ENCODE data around the gene AMH.

GRCh38 chr19:2221918-2222317 lies 27.2 kb upstream of the AMH start:
- TF ChIP-seq ZNF449 (tag by site-specific recombination; IDR thresholded peaks at IDR 0.05) (no peak), ZBTB21 (tag by site-specific recombination; IDR thresholded peaks at IDR 0.05) (no peak), ZNF350 (tag by site-specific recombination; IDR thresholded peaks at IDR 0.05) (no peak), ZNF555 (tag by site-specific recombination; conservative IDR thresholded peaks at IDR 0.05) (no peak), ZNF785 (tag by site-specific recombination; IDR thresholded peaks at IDR 0.05) (no peak), ZNF211 (tag by site-specific recombination; IDR thresholded peaks at IDR 0.05; ENCODE audit: low read depth) (no peak), KLF8 (tag by site-specific recombination; IDR thresholded peaks at IDR 0.05) (no peak), ZNF239 (tag by site-specific recombination; IDR thresholded peaks at IDR 0.05) (no peak)

All from HEK293 (cell line).